GM12801 (cell line): Measurements from ENCODE around the gene KREMEN2.

Experiments used
- TF ChIP-seq, protein P1 (sequence below): IDR thresholded peaks from one replicate; pipeline ENCODE4 v1.5.1; 2011; ENCODE audit warnings: control low read depth; ENCODE audit not compliant: insufficient read length; ENCODE audit errors: extremely low read depth

Gene KREMEN2

DNA sequence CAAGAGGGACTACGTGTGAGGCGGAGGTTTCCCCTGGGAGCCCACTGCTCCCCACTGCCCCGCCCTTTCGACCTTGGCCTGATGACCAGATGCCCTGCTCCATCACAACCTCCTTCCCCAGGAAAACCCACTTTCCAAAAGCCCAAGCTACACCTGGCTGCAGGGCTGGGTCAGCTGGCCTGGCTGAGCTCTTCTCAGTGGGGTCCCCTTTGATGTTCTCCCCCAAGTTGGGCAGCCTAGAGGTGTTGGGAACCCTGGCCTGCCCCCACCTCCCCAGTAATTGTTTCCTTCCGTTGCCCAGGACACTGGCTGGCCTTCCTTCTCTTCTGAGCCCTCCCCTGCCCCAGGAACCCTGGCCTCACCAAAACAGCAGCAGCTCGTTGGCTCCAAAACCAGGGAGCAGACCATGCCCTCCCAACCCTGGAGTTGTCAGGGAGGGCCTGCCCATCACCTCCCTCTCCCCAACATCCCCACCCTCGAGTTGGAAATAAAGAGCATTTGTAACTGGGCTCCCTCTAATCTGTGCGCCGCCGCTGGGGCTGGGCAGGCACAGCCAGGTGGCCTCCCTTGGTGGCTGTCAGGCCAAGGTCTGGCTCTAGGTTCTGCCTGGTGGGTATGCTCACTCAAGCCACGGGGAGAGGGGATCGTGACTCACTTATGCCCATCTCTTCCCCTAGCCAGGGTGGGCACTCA, 50.1 kb downstream of the KREMEN2 start:
- TF ChIP-seq, protein P1, sequence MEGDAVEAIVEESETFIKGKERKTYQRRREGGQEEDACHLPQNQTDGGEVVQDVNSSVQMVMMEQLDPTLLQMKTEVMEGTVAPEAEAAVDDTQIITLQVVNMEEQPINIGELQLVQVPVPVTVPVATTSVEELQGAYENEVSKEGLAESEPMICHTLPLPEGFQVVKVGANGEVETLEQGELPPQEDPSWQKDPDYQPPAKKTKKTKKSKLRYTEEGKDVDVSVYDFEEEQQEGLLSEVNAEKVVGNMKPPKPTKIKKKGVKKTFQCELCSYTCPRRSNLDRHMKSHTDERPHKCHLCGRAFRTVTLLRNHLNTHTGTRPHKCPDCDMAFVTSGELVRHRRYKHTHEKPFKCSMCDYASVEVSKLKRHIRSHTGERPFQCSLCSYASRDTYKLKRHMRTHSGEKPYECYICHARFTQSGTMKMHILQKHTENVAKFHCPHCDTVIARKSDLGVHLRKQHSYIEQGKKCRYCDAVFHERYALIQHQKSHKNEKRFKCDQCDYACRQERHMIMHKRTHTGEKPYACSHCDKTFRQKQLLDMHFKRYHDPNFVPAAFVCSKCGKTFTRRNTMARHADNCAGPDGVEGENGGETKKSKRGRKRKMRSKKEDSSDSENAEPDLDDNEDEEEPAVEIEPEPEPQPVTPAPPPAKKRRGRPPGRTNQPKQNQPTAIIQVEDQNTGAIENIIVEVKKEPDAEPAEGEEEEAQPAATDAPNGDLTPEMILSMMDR, result no peak

GRCh38 chr16:3014971-3015370, 50.9 kb downstream of the KREMEN2 start:
- TF ChIP-seq, protein P1, result no peak

DNA sequence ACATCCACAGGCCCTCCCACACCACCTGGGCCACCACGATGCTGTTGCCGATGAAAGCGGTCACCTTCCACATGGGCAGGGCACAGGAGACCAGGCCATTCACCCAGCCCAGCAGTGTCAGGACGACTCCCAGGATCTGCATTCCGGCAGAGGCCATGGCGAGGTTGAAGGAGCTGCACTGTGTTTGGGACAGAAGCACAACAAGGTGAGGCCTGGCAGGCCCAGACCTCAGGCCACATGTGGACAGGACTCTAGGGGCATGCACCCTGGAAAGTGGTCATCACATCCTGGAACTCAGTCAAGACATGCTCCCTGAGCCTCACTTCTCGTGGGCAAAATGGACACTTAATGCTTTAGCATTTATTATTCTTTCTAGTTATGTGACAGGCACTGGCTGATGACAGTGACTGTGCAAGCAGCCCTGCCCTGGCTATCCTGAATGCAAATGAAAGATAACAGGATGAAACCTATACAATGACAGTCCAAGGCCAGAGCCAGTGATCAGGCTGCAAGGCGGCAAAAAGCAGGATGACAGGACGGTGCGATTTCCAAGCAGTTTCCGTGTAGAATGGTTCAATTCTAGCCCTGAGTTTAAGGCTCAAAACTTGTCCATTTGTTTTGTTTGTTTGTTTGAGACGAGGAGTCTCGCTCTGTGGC, 51.9 kb downstream of the KREMEN2 start:
- TF ChIP-seq, protein P1, result no peak

DNA sequence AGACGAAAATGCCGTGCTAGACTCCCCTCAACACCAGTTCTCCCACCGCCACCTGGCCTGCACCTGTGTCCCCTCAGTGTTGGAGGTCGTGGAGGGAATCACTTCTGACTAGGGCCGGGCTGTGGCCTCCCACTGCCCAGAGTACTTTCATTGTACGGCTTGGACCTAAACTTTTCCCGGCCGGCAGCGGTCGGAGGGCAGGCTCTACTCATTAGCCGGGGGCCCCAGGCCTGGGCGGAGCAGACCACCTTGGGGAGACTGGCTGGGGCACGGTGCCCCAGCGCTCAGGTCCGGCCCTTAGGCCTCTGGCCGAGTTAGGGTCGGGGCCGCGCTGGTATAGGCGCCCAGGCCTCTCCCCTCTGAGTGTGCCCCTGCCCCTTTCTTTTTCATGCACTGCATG, 53.3 kb downstream of the KREMEN2 start:
- TF ChIP-seq, protein P1, result no peak
